ENCODE measurements around the gene ARMC8. TPM values are rescaled to one million over a fixed set of nuclear protein-coding genes. Genes with fewer than 3 reads are reported as not detected.

The ARMC8 gene, protein sequence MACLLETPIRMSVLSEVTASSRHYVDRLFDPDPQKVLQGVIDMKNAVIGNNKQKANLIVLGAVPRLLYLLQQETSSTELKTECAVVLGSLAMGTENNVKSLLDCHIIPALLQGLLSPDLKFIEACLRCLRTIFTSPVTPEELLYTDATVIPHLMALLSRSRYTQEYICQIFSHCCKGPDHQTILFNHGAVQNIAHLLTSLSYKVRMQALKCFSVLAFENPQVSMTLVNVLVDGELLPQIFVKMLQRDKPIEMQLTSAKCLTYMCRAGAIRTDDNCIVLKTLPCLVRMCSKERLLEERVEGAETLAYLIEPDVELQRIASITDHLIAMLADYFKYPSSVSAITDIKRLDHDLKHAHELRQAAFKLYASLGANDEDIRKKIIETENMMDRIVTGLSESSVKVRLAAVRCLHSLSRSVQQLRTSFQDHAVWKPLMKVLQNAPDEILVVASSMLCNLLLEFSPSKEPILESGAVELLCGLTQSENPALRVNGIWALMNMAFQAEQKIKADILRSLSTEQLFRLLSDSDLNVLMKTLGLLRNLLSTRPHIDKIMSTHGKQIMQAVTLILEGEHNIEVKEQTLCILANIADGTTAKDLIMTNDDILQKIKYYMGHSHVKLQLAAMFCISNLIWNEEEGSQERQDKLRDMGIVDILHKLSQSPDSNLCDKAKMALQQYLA
- polyA plus RNA-seq (2012; ENCODE audit: insufficient read length, low read depth) = 11.5 TPM

DNA sequence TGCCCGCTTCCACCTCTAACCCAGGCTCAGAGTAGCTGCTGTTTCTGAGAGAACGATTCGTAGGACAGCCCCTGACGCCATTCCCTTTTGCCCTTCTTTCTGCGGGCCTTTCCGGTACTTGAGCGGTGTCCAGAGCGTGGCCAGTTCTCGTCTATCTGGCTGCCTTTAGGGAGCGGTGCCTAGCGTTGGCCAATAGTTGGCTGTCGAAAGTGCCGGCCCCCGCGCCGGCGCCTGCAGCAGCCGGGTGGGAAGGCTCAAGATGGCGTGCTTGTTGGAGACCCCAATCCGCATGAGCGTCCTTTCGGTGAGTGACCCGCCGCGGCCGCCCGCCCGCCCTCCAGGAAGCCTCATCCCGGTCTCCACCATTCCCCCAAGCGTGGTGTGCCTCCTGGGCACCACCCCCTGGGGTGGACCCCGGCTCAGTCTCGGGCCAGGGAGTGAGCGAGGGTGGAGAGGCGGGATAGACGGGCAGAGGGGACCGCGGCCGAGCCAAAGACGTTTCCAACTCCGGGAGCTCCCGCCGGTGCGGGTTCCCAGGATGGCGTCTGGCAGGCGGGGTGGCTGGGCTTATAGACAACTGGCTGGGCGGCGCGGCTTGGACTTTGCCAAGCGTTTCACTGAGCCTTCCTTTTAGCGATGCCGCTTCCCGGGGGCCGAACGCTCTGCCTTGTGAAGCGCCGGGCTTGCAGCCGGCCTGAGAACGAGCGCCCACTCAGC lies at the start of gene ARMC8:
Gene ARMC8, plus strand, starts transcription at position 6 of the 717 bp plus-strand sequence. Its CDS starts 254 bp downstream, at position 260.
- peak; percentile 30 for TF ChIP-seq FOXP2 (optimal IDR thresholded peaks at IDR 0.05; ENCODE audit: borderline replicate concordance, extremely low read depth, extremely low read length, insufficient read depth)
- no peak for TF ChIP-seq REST (IDR thresholded peaks at IDR 0.05; ENCODE audit: insufficient read depth in 1 of 2, low read depth in 2 of 2, low read length in 2 of 2)
- peak; percentile 80 for TF ChIP-seq POLR2AphosphoS5 (IDR thresholded peaks at IDR 0.05; ENCODE audit: low read depth, low read length)
- peak; percentile 25; the same call in 1 of the 2 replicates for TF ChIP-seq SIN3A (IDR thresholded peaks at IDR 0.05; ENCODE audit: borderline replicate concordance, insufficient read depth, low read length)
- TF ChIP-seq TAF1 (IDR thresholded peaks at IDR 0.05; ENCODE audit: borderline replicate concordance, insufficient read depth, low read length) = peak; percentile 71; the same call in 1 of the 2 replicates

DNA sequence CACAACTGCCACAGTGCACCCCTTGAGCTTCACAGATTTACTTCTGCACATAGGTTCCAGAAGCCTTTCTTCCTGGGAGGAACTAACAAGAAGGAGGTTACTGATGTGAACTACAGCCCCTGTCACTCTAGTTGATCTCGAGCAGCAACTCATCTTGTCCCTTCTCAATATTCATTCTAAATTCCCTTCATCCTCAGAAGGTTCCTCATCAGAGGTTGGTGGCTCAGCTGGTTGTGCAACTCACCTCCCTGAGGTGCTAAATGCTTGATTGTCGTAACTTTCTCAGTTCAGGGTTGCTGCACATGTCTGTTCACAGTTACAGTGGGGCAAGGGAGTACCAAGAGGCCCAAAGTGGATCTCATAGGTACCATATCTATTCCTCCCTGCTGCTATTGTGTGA lies 49.2 kb upstream of the ARMC8 start:
- no peak for TF ChIP-seq TAF1 (IDR thresholded peaks at IDR 0.05; ENCODE audit: borderline replicate concordance, insufficient read depth, low read length)
- TF ChIP-seq POLR2AphosphoS5 (IDR thresholded peaks at IDR 0.05; ENCODE audit: low read depth, low read length) = no peak
- TF ChIP-seq SIN3A (IDR thresholded peaks at IDR 0.05; ENCODE audit: borderline replicate concordance, insufficient read depth, low read length) = no peak
- no peak for TF ChIP-seq FOXP2 (optimal IDR thresholded peaks at IDR 0.05; ENCODE audit: borderline replicate concordance, extremely low read depth, extremely low read length, insufficient read depth)
- no peak for TF ChIP-seq REST (IDR thresholded peaks at IDR 0.05; ENCODE audit: insufficient read depth in 1 of 2, low read depth in 2 of 2, low read length in 2 of 2)

DNA sequence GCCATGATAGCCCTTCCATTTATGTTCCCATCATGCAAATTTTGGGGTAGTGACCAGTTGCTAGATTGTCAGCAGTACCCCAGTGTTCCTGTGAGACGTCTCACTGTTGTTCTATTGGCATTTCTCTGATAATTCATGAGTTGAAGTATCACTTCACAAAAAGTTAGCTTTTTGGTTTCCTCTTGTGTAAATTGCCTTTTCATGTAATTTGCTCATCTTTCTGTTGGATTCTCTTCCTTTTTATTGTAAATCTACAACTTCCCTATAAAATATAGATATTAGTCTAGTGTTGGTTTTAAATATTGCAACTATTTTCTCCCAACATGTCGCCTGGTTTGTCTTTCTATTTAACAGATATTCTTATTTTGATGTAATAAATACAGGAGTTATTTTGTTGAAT lies 47.4 kb upstream of the ARMC8 start:
- TF ChIP-seq TAF1 (IDR thresholded peaks at IDR 0.05; ENCODE audit: borderline replicate concordance, insufficient read depth, low read length) = no peak
- no peak for TF ChIP-seq REST (IDR thresholded peaks at IDR 0.05; ENCODE audit: insufficient read depth in 1 of 2, low read depth in 2 of 2, low read length in 2 of 2)
- no peak for TF ChIP-seq SIN3A (IDR thresholded peaks at IDR 0.05; ENCODE audit: borderline replicate concordance, insufficient read depth, low read length)
- TF ChIP-seq FOXP2 (optimal IDR thresholded peaks at IDR 0.05; ENCODE audit: borderline replicate concordance, extremely low read depth, extremely low read length, insufficient read depth) = no peak
- TF ChIP-seq POLR2AphosphoS5 (IDR thresholded peaks at IDR 0.05; ENCODE audit: low read depth, low read length) = no peak

DNA sequence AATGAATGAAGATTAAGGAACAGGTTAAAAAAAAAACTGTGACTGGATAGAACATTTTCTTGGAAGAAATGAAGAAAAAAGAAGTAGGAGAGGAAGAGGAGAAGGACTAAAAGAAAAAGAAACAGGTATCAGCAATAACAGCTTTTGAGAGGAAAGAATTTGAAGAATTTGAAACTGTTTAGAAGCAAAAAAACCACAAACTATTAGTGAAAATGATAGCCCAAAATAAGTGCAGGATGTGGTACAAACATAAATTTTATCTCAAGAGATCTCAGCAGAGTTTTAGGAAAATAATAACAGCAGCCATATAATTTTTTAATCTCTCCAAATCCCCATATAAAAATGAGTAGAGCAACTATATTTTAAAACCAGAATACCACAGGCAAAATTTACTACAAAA lies 46.2 kb upstream of the ARMC8 start:
- TF ChIP-seq REST (IDR thresholded peaks at IDR 0.05; ENCODE audit: insufficient read depth in 1 of 2, low read depth in 2 of 2, low read length in 2 of 2) (no peak), SIN3A (IDR thresholded peaks at IDR 0.05; ENCODE audit: borderline replicate concordance, insufficient read depth, low read length) (no peak), POLR2AphosphoS5 (IDR thresholded peaks at IDR 0.05; ENCODE audit: low read depth, low read length) (no peak), TAF1 (IDR thresholded peaks at IDR 0.05; ENCODE audit: borderline replicate concordance, insufficient read depth, low read length) (no peak), FOXP2 (optimal IDR thresholded peaks at IDR 0.05; ENCODE audit: borderline replicate concordance, extremely low read depth, extremely low read length, insufficient read depth) (no peak)

Data from PFSK-1 (cell line).